Cardiac muscle cell (in vitro differentiated cells and primary cell): ENCODE results near the gene KNCN. TPM values are rescaled to one million over a fixed set of nuclear protein-coding genes. Genes with fewer than 3 reads are reported as not detected.

Experiments used
- DNase-seq, 2 donors: peaks; one replicate each; pipeline versions ENCODE4 v3.0.0 to v3.0.0-alpha.2; 2010 to 2017; ENCODE audit warnings: low read depth in 1 of 2, low spot score in 1 of 2
- H3K27ac ChIP-seq: fragments of 200-600 bp; sonication (generic); 2 replicates; pipeline ENCODE4 v1.5.1; 2016
- H3K27me3 ChIP-seq: fragments of 200-600 bp; sonication (generic); 2 replicates; pipeline ENCODE4 v1.6.0; 2016; ENCODE audit warnings: control low read depth
- H3K36me3 ChIP-seq: fragments of 200-600 bp; sonication (generic); 2 replicates; pipeline ENCODE4 v1.5.1; 2016; ENCODE audit warnings: control low read depth
- H3K4me1 ChIP-seq: fragments of 200-600 bp; sonication (generic); 2 replicates; pipeline ENCODE4 v1.8.1; 2017; ENCODE audit warnings: low read depth, mild to moderate bottlenecking, mixed run types
- H3K4me3 ChIP-seq: fragments of 200-600 bp; sonication (generic); 2 replicates; pipeline ENCODE4 v1.5.1; 2016; ENCODE audit warnings: mild to moderate bottlenecking
- H3K9me3 ChIP-seq: fragments of 200-600 bp; sonication (generic); 2 replicates; pipeline ENCODE4 v1.5.1; 2017; ENCODE audit warnings: low read depth, mild to moderate bottlenecking, control low read depth
- CTCF ChIP-seq: IDR thresholded peaks from 2 replicates; pipeline ENCODE4 v1.5.1; 2012; ENCODE audit warnings: low read depth, mild to moderate bottlenecking, low read length
- polyA plus RNA-seq: library from polyadenylated mRNA; unstranded; fragments of >200 nt; fragmentation: Nextera tagmentation; extraction: Ambion mirVana; gene quantifications from 2 replicates; pipeline ENCODE4 v1.2.1, GENCODE V29; 2016
- total RNA-seq: library from RNA; depleted of rRNA; stranded (reverse); fragments of >200 nt; gene quantifications from 2 replicates; pipeline ENCODE4 v1.2.3, GENCODE V29; 2016

Gene KNCN
- total and polyA plus RNA-seq, 2 experiments from 2014 or later: not detected

- no peak overlapping the region for H3K4me3 ChIP-seq
- no peak overlapping the region for H3K27ac ChIP-seq
- H3K36me3 ChIP-seq: no peaks in the 10 kb centered on the region
- peak; percentile 62 for TF ChIP-seq CTCF
- H3K27me3 ChIP-seq: peaks cover 49% of the 10 kb centered on the region
- no peaks in the 10 kb centered on the region for H3K9me3 ChIP-seq
- no peaks in the 10 kb centered on the region for H3K4me1 ChIP-seq
- peak; percentile 42 to 70 for DNase-seq
These were observed 3.7 kb downstream of the KNCN start for GRCh38 chr1:46547481-46548383.

- TF ChIP-seq CTCF: no peak
- no peak overlapping the region for H3K4me3 ChIP-seq
- DNase-seq: no peak
- no peak overlapping the region for H3K27ac ChIP-seq
- peaks cover 65% of the 10 kb centered on the region for H3K27me3 ChIP-seq
- H3K4me1 ChIP-seq: no peaks in the 10 kb centered on the region
- H3K9me3 ChIP-seq: no peaks in the 10 kb centered on the region
- H3K36me3 ChIP-seq: no peaks in the 10 kb centered on the region
These were observed 5.2 kb downstream of the KNCN start for GRCh38 chr1:46546210-46546609.

- DNase-seq: no peak
These were observed 5.7 kb downstream of the KNCN start for GRCh38 chr1:46545784-46546183.

GRCh38 chr1:46544561-46545240, 6.7 kb downstream of the KNCN start:
- TF ChIP-seq CTCF: no peak
- no peaks in the 10 kb centered on the region for H3K9me3 ChIP-seq
- H3K4me3 ChIP-seq: no peak overlapping the region
- H3K27ac ChIP-seq: no peak overlapping the region
- H3K27me3 ChIP-seq: peaks cover 80% of the 10 kb centered on the region
- DNase-seq: no peak
- H3K36me3 ChIP-seq: no peaks in the 10 kb centered on the region
- no peaks in the 10 kb centered on the region for H3K4me1 ChIP-seq

More at GRCh38 chr1:46545784-46546183, 5.7 kb downstream of the KNCN start:
- Histone ChIP-seq H3K27me3 (peaks cover 69% of the 10 kb centered on the region), H3K4me3 (no peak overlapping the region), H3K4me1 (no peaks in the 10 kb centered on the region), H3K9me3 (no peaks in the 10 kb centered on the region), H3K36me3 (no peaks in the 10 kb centered on the region), H3K27ac (no peak overlapping the region)
- TF ChIP-seq CTCF: no peak

GRCh38 chr1:46543761-46544560, 7.5 kb downstream of the KNCN start:
- no peak for DNase-seq
- no peaks in the 10 kb centered on the region for H3K4me1 ChIP-seq
- H3K4me3 ChIP-seq: no peak overlapping the region
- no peak for TF ChIP-seq CTCF
- H3K9me3 ChIP-seq: no peaks in the 10 kb centered on the region
- H3K36me3 ChIP-seq: no peaks in the 10 kb centered on the region
- peaks cover 84% of the 10 kb centered on the region for H3K27me3 ChIP-seq
- H3K27ac ChIP-seq: no peak overlapping the region
